PFSK-1 (cell line): ENCODE results near the gene RANBP1.

ENCODE experiments used
- SIN3A ChIP-seq: IDR thresholded peaks from 2 replicates; pipeline ENCODE4 v1.6.1; 2012; ENCODE audit warnings: mild to moderate bottlenecking, low read length, moderate library complexity, borderline replicate concordance; ENCODE audit not compliant: insufficient read depth
- TAF1 ChIP-seq: IDR thresholded peaks from 2 replicates; pipeline ENCODE4 v1.6.1; 2012; ENCODE audit warnings: low read length, control low read depth, borderline replicate concordance; ENCODE audit not compliant: insufficient read depth
- TF ChIP-seq, protein P1 (sequence below), 2 experiments: IDR thresholded peaks; 2 replicates each; pipeline versions ENCODE4 v1.6.1 to v1.8.0; 2011 to 2012; ENCODE audit warnings: low read depth in 2 of 2, low read length in 2 of 2, control low read depth in 1 of 2, inconsistent platforms in 1 of 2, mild to moderate bottlenecking in 1 of 2, moderate library complexity in 1 of 2; ENCODE audit not compliant: insufficient read depth in 1 of 2

DNA sequence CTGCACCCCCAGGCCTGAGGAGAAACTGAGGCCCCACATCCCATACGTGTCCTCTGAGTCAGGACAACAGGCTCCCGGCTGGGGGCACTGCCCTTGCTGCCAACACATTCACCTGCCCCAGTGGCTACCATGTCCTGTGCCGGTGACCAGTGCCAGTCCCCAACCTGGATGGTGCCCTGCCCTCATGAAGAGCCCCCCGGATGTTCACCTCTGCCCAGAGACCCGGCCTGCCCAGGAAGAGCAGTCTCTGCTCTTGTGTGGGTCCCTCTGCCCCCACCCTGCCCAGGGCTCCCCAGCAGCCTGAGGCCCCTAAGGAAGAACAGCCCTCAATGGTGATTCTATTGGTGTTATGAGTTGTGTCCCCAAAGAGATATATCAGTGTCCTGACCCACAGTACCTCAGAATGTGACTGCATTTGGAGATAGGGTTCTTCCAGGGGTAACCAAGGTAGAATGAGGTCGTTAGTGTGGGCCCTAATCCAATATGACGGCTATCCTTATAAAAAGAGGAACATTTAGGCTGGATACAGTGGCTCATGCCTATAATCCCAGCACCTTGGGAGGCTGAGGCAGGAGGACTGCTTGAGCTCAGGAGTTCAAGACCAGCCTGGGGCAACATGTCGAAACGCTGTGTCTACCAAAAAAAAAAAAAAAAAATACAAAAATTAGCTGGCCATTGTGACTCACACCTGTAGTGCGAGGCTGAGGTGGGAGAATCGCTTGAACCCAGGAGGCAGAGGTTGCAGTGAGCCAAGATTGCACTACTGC is 49.1 kb upstream of the RANBP1 start:
- TF ChIP-seq, protein P1, sequence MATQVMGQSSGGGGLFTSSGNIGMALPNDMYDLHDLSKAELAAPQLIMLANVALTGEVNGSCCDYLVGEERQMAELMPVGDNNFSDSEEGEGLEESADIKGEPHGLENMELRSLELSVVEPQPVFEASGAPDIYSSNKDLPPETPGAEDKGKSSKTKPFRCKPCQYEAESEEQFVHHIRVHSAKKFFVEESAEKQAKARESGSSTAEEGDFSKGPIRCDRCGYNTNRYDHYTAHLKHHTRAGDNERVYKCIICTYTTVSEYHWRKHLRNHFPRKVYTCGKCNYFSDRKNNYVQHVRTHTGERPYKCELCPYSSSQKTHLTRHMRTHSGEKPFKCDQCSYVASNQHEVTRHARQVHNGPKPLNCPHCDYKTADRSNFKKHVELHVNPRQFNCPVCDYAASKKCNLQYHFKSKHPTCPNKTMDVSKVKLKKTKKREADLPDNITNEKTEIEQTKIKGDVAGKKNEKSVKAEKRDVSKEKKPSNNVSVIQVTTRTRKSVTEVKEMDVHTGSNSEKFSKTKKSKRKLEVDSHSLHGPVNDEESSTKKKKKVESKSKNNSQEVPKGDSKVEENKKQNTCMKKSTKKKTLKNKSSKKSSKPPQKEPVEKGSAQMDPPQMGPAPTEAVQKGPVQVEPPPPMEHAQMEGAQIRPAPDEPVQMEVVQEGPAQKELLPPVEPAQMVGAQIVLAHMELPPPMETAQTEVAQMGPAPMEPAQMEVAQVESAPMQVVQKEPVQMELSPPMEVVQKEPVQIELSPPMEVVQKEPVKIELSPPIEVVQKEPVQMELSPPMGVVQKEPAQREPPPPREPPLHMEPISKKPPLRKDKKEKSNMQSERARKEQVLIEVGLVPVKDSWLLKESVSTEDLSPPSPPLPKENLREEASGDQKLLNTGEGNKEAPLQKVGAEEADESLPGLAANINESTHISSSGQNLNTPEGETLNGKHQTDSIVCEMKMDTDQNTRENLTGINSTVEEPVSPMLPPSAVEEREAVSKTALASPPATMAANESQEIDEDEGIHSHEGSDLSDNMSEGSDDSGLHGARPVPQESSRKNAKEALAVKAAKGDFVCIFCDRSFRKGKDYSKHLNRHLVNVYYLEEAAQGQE (IDR thresholded peaks at IDR 0.05; ENCODE audit: insufficient read depth in 1 of 2, low read depth in 2 of 2, low read length in 2 of 2): no peak
- TF ChIP-seq TAF1 (no peak), SIN3A (no peak)
